Activated CD4-positive, alpha-beta T cell treated with anti-CD3 and anti-CD28 coated beads, Interleukin-2, amount 10 ng/mL, durations not matched to agents 24 days and 14 days (primary cell): ENCODE measurements around the gene UNC119. TPM values are rescaled to one million over a fixed set of nuclear protein-coding genes. Genes with fewer than 3 reads are reported as not detected.
"Not testable (repeated sequence)": the region's sequence is repeated elsewhere in the genome, so short reads cannot be mapped to it uniquely, and the experiment has no call there.

Source experiments
- DNase-seq: peaks from one replicate; pipeline ENCODE4 v3.0.0; 2022
- H3K27ac Mint-ChIP-seq: one replicate; pipeline ENCODE4 v1.8.0; 2022; ENCODE audit warnings: mild to moderate bottlenecking, mixed read lengths
- H3K27me3 Mint-ChIP-seq: one replicate; pipeline ENCODE4 v1.8.0; 2022; ENCODE audit warnings: mixed read lengths
- H3K36me3 Mint-ChIP-seq: one replicate; pipeline ENCODE4 v1.8.0; 2022; ENCODE audit warnings: low read depth, mild to moderate bottlenecking, mixed read lengths
- H3K4me1 Mint-ChIP-seq: one replicate; pipeline ENCODE4 v1.8.0; 2021; ENCODE audit warnings: mixed read lengths
- H3K4me3 Mint-ChIP-seq: one replicate; pipeline ENCODE4 v1.8.0; 2022; ENCODE audit warnings: mild to moderate bottlenecking, moderate library complexity, mixed read lengths
- H3K9me3 Mint-ChIP-seq: one replicate; pipeline ENCODE4 v1.8.0; 2021; ENCODE audit warnings: mixed read lengths
- intact Hi-C: fragments of 100-400 bp; cut with micrococcal nuclease; formaldehyde crosslinking; loops from one replicate; pipeline ENCODE4 v1.15.1; 2023
- total RNA-seq: library from RNA; stranded (reverse); gene quantifications from 2 replicates; pipeline ENCODE4 v1.2.3, GENCODE V29; 2022

The UNC119 gene
- total RNA-seq, 1 donor from 2014 or later: 59.8 TPM

- Mint-ChIP-seq H3K27ac (no peak overlapping the region), H3K4me1 (no peaks in the 10 kb centered on the region), H3K4me3 (no peak overlapping the region), H3K27me3 (peaks cover 3% of the 10 kb centered on the region), H3K36me3 (no peaks in the 10 kb centered on the region), H3K9me3 (no peaks in the 10 kb centered on the region)
- no peak for DNase-seq
- intact Hi-C loops: no loop called here
Observed at GRCh38 chr17:28528327-28529012, 24.0 kb downstream of the UNC119 start.

- DNase-seq: no peak
- no peak overlapping the region for H3K4me3 Mint-ChIP-seq
Observed at GRCh38 chr17:28527859-28528258, 24.6 kb downstream of the UNC119 start.

GRCh38 chr17:28527181-28527681 is 25.2 kb downstream of the UNC119 start:
- intact Hi-C loops: no loop called here
- H3K9me3 Mint-ChIP-seq: no peaks in the 10 kb centered on the region
- no peak for DNase-seq

More at GRCh38 chr17:28527859-28528258, 24.6 kb downstream of the UNC119 start:
- Mint-ChIP-seq H3K9me3 (no peaks in the 10 kb centered on the region), H3K27me3 (peaks cover 3% of the 10 kb centered on the region), H3K36me3 (no peaks in the 10 kb centered on the region), H3K27ac (no peak overlapping the region), H3K4me1 (no peaks in the 10 kb centered on the region)
- intact Hi-C loops: no loop called here

GRCh38 chr17:28526381-28526780 is 26.0 kb downstream of the UNC119 start:
- Mint-ChIP-seq H3K9me3 (no peaks in the 10 kb centered on the region), H3K27ac (no peak overlapping the region), H3K36me3 (no peaks in the 10 kb centered on the region), H3K4me1 (no peaks in the 10 kb centered on the region), H3K27me3 (no peaks in the 10 kb centered on the region), H3K4me3 (no peak overlapping the region)
- no peak for DNase-seq
- intact Hi-C loops: no loop called here

More at GRCh38 chr17:28527181-28527681, 25.2 kb downstream of the UNC119 start:
- Mint-ChIP-seq H3K27ac (no peak overlapping the region), H3K36me3 (no peaks in the 10 kb centered on the region), H3K4me1 (no peaks in the 10 kb centered on the region), H3K4me3 (no peak overlapping the region), H3K27me3 (peaks cover 3% of the 10 kb centered on the region)

GRCh38 chr17:28524476-28525424 is 27.7 kb downstream of the UNC119 start:
- Mint-ChIP-seq H3K4me1 (no peaks in the 10 kb centered on the region), H3K9me3 (no peaks in the 10 kb centered on the region), H3K4me3 (no peak overlapping the region), H3K27ac (no peak overlapping the region), H3K36me3 (no peaks in the 10 kb centered on the region), H3K27me3 (peaks cover 2% of the 10 kb centered on the region)
- intact Hi-C loops: no loop called here
- DNase-seq: no peak

GRCh38 chr17:28523876-28524275 is 28.5 kb downstream of the UNC119 start:
- H3K9me3 Mint-ChIP-seq: no peaks in the 10 kb centered on the region
- intact Hi-C loops: no loop called here
- no peak for DNase-seq
- no peak overlapping the region for H3K4me3 Mint-ChIP-seq
- H3K4me1 Mint-ChIP-seq: no peaks in the 10 kb centered on the region
- H3K36me3 Mint-ChIP-seq: no peaks in the 10 kb centered on the region
- no peak overlapping the region for H3K27ac Mint-ChIP-seq
- H3K27me3 Mint-ChIP-seq: peaks cover 4% of the 10 kb centered on the region

GRCh38 chr17:28523186-28523585 is 29.2 kb downstream of the UNC119 start:
- Mint-ChIP-seq H3K4me3 (no peak overlapping the region), H3K27me3 (peaks cover 5% of the 10 kb centered on the region), H3K4me1 (no peaks in the 10 kb centered on the region), H3K27ac (no peak overlapping the region), H3K9me3 (no peaks in the 10 kb centered on the region), H3K36me3 (no peaks in the 10 kb centered on the region)
- no peak for DNase-seq
- intact Hi-C loops: no loop called here

GRCh38 chr17:28522281-28522680 is 30.1 kb downstream of the UNC119 start:
- H3K36me3 Mint-ChIP-seq, H3K4me1 Mint-ChIP-seq, DNase-seq, H3K9me3 Mint-ChIP-seq, H3K27me3 Mint-ChIP-seq, intact Hi-C loops, H3K4me3 Mint-ChIP-seq, H3K27ac Mint-ChIP-seq: not testable (repeated sequence)

GRCh38 chr17:28521311-28522085 is 30.9 kb downstream of the UNC119 start:
- DNase-seq: no peak
- peaks cover 7% of the 10 kb centered on the region for H3K27me3 Mint-ChIP-seq
- H3K27ac Mint-ChIP-seq: no peak overlapping the region
- no peak overlapping the region for H3K4me3 Mint-ChIP-seq
- intact Hi-C loops: no loop called here
- H3K9me3 Mint-ChIP-seq: no peaks in the 10 kb centered on the region
- H3K36me3 Mint-ChIP-seq: no peaks in the 10 kb centered on the region
- H3K4me1 Mint-ChIP-seq: no peaks in the 10 kb centered on the region

GRCh38 chr17:28520687-28521086 is 31.7 kb downstream of the UNC119 start:
- no peak overlapping the region for H3K27ac Mint-ChIP-seq
- no peak for DNase-seq
- no peaks in the 10 kb centered on the region for H3K4me1 Mint-ChIP-seq
- intact Hi-C loops: no loop called here
- H3K9me3 Mint-ChIP-seq: peaks cover 3% of the 10 kb centered on the region
- H3K36me3 Mint-ChIP-seq: no peaks in the 10 kb centered on the region
- no peak overlapping the region for H3K4me3 Mint-ChIP-seq
- peaks cover 7% of the 10 kb centered on the region for H3K27me3 Mint-ChIP-seq

- intact Hi-C loops: no loop called here
- Mint-ChIP-seq H3K27me3 (peaks cover 7% of the 10 kb centered on the region), H3K4me3 (no peak overlapping the region), H3K9me3 (peaks cover 3% of the 10 kb centered on the region), H3K36me3 (no peaks in the 10 kb centered on the region), H3K27ac (no peak overlapping the region), H3K4me1 (no peaks in the 10 kb centered on the region)
- no peak for DNase-seq
Observed at GRCh38 chr17:28519236-28519635, 33.2 kb downstream of the UNC119 start.

GRCh38 chr17:28518578-28518977 is 33.8 kb downstream of the UNC119 start:
- Mint-ChIP-seq H3K4me1 (no peaks in the 10 kb centered on the region), H3K9me3 (peaks cover 3% of the 10 kb centered on the region), H3K27me3 (peaks cover 7% of the 10 kb centered on the region), H3K4me3 (no peak overlapping the region), H3K27ac (no peak overlapping the region), H3K36me3 (no peaks in the 10 kb centered on the region)
- DNase-seq: no peak
- intact Hi-C loops: no loop called here

GRCh38 chr17:28518132-28518531 is 34.3 kb downstream of the UNC119 start:
- Mint-ChIP-seq H3K4me1 (no peaks in the 10 kb centered on the region), H3K4me3 (no peak overlapping the region), H3K27ac (no peak overlapping the region), H3K36me3 (no peaks in the 10 kb centered on the region), H3K9me3 (peaks cover 3% of the 10 kb centered on the region), H3K27me3 (peaks cover 7% of the 10 kb centered on the region)
- intact Hi-C loops: no loop called here
- no peak for DNase-seq
